IMR-90 (cell line): ENCODE measurements around the gene TMLHE. TPM values are rescaled to one million over a fixed set of nuclear protein-coding genes. Genes with fewer than 3 reads are reported as not detected.
A peak's percentile ranks its signal among the peaks of the same experiment; 100 is the strongest.
"Not testable (repeated sequence)": the region's sequence is repeated elsewhere in the genome, so short reads cannot be mapped to it uniquely, and the experiment has no call there.

ENCODE experiments used
- ATAC-seq: fragments of 200-7000 bp; cut with Tn5 transposase; 2 replicates; pipeline ENCODE4 v1.9.1; 2020; ENCODE audit warnings: low read depth, mild to moderate bottlenecking, moderate library complexity
- BruUV-seq: library from RNA; stranded (reverse); fragments of 400-500 nt; replicated peaks from 2 replicates; lab custom pipeline; 2021; lab: Mats Ljungman, UMichigan
- CTCF ChIA-PET: fragments of 300-600 bp; formaldehyde crosslinking; extraction: SDS; loops from one replicate; lab custom pipeline; 2021; ENCODE audit warnings: antibody characterized with exemption; lab: Yijun Ruan, JAX
- POLR2A ChIA-PET: fragments of 300-600 bp; sonication (Branson Sonifier 250); formaldehyde crosslinking; loops from one replicate; lab custom pipeline; 2022; ENCODE audit warnings: antibody characterized with exemption; ENCODE audit not compliant: unreplicated experiment; lab: Charles Lee
- DNase-seq: peaks from one replicate; pipeline ENCODE4 v3.0.0; 2013
- H2AFZ ChIP-seq: replicated peaks from 2 replicates; pipeline ENCODE3; 2013; ENCODE audit warnings: low read length, mild to moderate bottlenecking; ENCODE audit not compliant: poor library complexity
- H2AK5ac ChIP-seq: 2 replicates; pipeline ENCODE4 v1.6.1; 2013; ENCODE audit warnings: low read depth, low read length, inconsistent platforms
- H2AK9ac ChIP-seq: replicated peaks from 2 replicates; pipeline ENCODE3; 2013; ENCODE audit warnings: mild to moderate bottlenecking, low read depth, low read length, moderate library complexity; ENCODE audit not compliant: poor library complexity
- H2BK120ac ChIP-seq: 2 replicates; pipeline ENCODE4 v1.6.1; 2013; ENCODE audit warnings: low read depth, low read length, inconsistent platforms
- H2BK15ac ChIP-seq: 3 replicates; pipeline ENCODE4 v1.6.1; 2013; ENCODE audit warnings: low read depth, low read length, inconsistent platforms
- H2BK20ac ChIP-seq: 2 replicates; pipeline ENCODE4 v1.6.1; 2013; ENCODE audit warnings: low read depth, mild to moderate bottlenecking, inconsistent platforms, low read length, moderate library complexity
- H2BK5ac ChIP-seq: 2 replicates; pipeline ENCODE4 v1.6.1; 2013; ENCODE audit warnings: mild to moderate bottlenecking, low read depth, low read length, inconsistent platforms; ENCODE audit not compliant: poor library complexity, severe bottlenecking
- H3K14ac ChIP-seq: replicated peaks from 2 replicates; pipeline ENCODE4 v1.6.1; 2013; ENCODE audit warnings: low read depth, low read length, inconsistent platforms
- H3K18ac ChIP-seq: 2 replicates; pipeline ENCODE4 v1.6.1; 2013; ENCODE audit warnings: low read depth, low read length, control low read depth
- H3K23ac ChIP-seq: 2 replicates; pipeline ENCODE4 v1.6.1; 2013; ENCODE audit warnings: low read depth, low read length, inconsistent platforms
- H3K27ac ChIP-seq: 2 replicates; pipeline ENCODE4 v1.5.1; 2013; ENCODE audit warnings: mild to moderate bottlenecking, control low read depth, low read length; ENCODE audit not compliant: insufficient read depth
- H3K27me3 ChIP-seq: 2 replicates; pipeline ENCODE4 v1.6.1; 2013; ENCODE audit warnings: low read length; ENCODE audit not compliant: control insufficient read depth, insufficient read depth
- H3K36me3 ChIP-seq: 2 replicates; pipeline ENCODE4 v1.6.1; 2013; ENCODE audit warnings: low read length, mixed read lengths; ENCODE audit not compliant: control insufficient read depth, insufficient read depth
- H3K4ac ChIP-seq: 2 replicates; pipeline ENCODE4 v1.6.1; 2013; ENCODE audit warnings: low read depth, low read length, inconsistent platforms
- H3K4me1 ChIP-seq: 2 replicates; pipeline ENCODE4 v1.6.1; 2013; ENCODE audit warnings: low read length, mixed read lengths; ENCODE audit not compliant: control insufficient read depth, insufficient read depth
- H3K4me2 ChIP-seq: 2 replicates; pipeline ENCODE4 v1.6.1; 2013; ENCODE audit warnings: low read depth, mild to moderate bottlenecking, control low read depth, low read length, moderate library complexity
- H3K4me3 ChIP-seq: 2 replicates; pipeline ENCODE4 v1.5.1; 2013; ENCODE audit warnings: low read depth, mild to moderate bottlenecking, control low read depth, low read length, moderate library complexity; ENCODE audit not compliant: insufficient read depth
- H3K56ac ChIP-seq: 2 replicates; pipeline ENCODE4 v1.6.1; 2013; ENCODE audit warnings: low read length, inconsistent platforms; ENCODE audit not compliant: insufficient read depth; ENCODE audit errors: extremely low read depth
- H3K79me1 ChIP-seq, 2 experiments: 2 replicates each; pipeline ENCODE4 v1.6.1; 2013; ENCODE audit warnings: low read length in 2 of 2, inconsistent platforms in 1 of 2, low read depth in 1 of 2
- H3K9ac ChIP-seq: 2 replicates; pipeline ENCODE4 v1.6.1; 2013; ENCODE audit warnings: low read depth, low read length, control low read depth
- H3K9me1 ChIP-seq: 2 replicates; pipeline ENCODE4 v1.6.1; 2013; ENCODE audit warnings: low read length, inconsistent platforms; ENCODE audit not compliant: insufficient read depth
- H3K9me3 ChIP-seq: 2 replicates; pipeline ENCODE4 v1.6.1; 2013; ENCODE audit warnings: low read length; ENCODE audit not compliant: control insufficient read depth, insufficient read depth
- H4K20me1 ChIP-seq: 2 replicates; pipeline ENCODE4 v1.6.1; 2013; ENCODE audit warnings: low read length, inconsistent platforms; ENCODE audit not compliant: insufficient read depth
- H4K5ac ChIP-seq: 2 replicates; pipeline ENCODE4 v1.6.1; 2013; ENCODE audit warnings: mild to moderate bottlenecking, low read depth, low read length, control low read depth
- H4K8ac ChIP-seq, 2 experiments: 2 replicates each; pipeline ENCODE4 v1.6.1; 2013; ENCODE audit warnings: low read depth in 2 of 2, low read length in 2 of 2, control low read depth in 1 of 2, inconsistent platforms in 1 of 2
- H4K91ac ChIP-seq: 2 replicates; pipeline ENCODE4 v1.6.1; 2013; ENCODE audit warnings: low read depth, low read length, inconsistent platforms; ENCODE audit not compliant: insufficient read depth
- WGBS, 2 experiments: methylation state at CpG; one replicate each; pipeline versions ENCODE4 v1.1.5 to v1.1.7; 2013; ENCODE audit warnings: missing lambda C conversion rate in 2 of 2; ENCODE audit not compliant: insufficient read length in 1 of 2; ENCODE audit errors: extremely low coverage in 2 of 2; 5-methylcytosine and 5-hydroxymethylcytosine counted together
- dilution Hi-C: fragments of 300-500 bp; cut with HindIII; formaldehyde crosslinking; loops from one replicate; pipeline ENCODE4 v1.14.3; 2018; ENCODE audit warnings: low sequenced_read_pairs; ENCODE audit not compliant: unreplicated experiment
- in situ Hi-C: fragments of 300-500 bp; cut with MboI; formaldehyde crosslinking; loops from 3 replicates; pipeline ENCODE4 v1.14.3; 2019; ENCODE audit warnings: low sequenced_read_pairs, inconsistent platforms, mixed read lengths
- intact Hi-C: fragments of 100-400 bp; cut with micrococcal nuclease; formaldehyde crosslinking; loops from 2 replicates; pipeline ENCODE4 v1.10.0; 2022
- polyA plus RNA-seq, 3 experiments: library from polyadenylated mRNA; depleted of rRNA; stranded (reverse); fragments of >200 nt; gene quantifications; 2 replicates each; pipeline ENCODE4 v1.2.3, GENCODE V29; 2012; ENCODE audit warnings: low replicate concordance in 1 of 3
- total RNA-seq: library from RNA; depleted of rRNA; stranded (reverse); fragments of >200 nt; gene quantifications from 2 replicates; pipeline ENCODE4 v1.2.3, GENCODE V29; 2012

Gene TMLHE
- total and polyA plus RNA-seq, 2 of the 4 experiments (the other 2 are of a cell fraction) = 10.9 to 20.4 TPM

GRCh38 chrX:155641371-155641770, 28.6 kb upstream of the TMLHE start:
- H3K4ac ChIP-seq, POLR2A ChIA-PET, H3K4me1 ChIP-seq, DNase-seq, H2BK15ac ChIP-seq, H3K79me1 ChIP-seq, H3K27ac ChIP-seq, H2BK120ac ChIP-seq, H3K18ac ChIP-seq, H4K5ac ChIP-seq, H3K9ac ChIP-seq, H3K14ac ChIP-seq, H2BK5ac ChIP-seq, intact Hi-C loops, ATAC-seq, H3K23ac ChIP-seq, H2AK5ac ChIP-seq, BruUV-seq, H2AK9ac ChIP-seq, H4K91ac ChIP-seq, H3K36me3 ChIP-seq, CTCF ChIA-PET, H3K9me1 ChIP-seq, in situ Hi-C loops, dilution Hi-C loops, H3K9me3 ChIP-seq, H2BK20ac ChIP-seq, H3K27me3 ChIP-seq, H4K8ac ChIP-seq, H3K56ac ChIP-seq, H4K20me1 ChIP-seq, H2AFZ ChIP-seq: not testable (repeated sequence)
- WGBS, 2 experiments = 80% methylated on average over 1 of the region's 14 CpGs; no CpG with 5 or more reads in 1 of the 2 experiments
- Histone ChIP-seq H3K4me3 (peak overlapping the region; percentile 40), H3K4me2 (peak overlapping the region; percentile 71)
